Type B pancreatic cell (in vitro differentiated cells): ENCODE results near the gene ZAP70. TPM values are rescaled to one million over a fixed set of nuclear protein-coding genes. Genes with fewer than 3 reads are reported as not detected.

Source experiments
- DNase-seq: peaks from one replicate; pipeline ENCODE4 v3.0.0; 2021; ENCODE audit warnings: mixed read lengths; ENCODE audit not compliant: unreplicated experiment; ENCODE audit errors: extremely low spot score
- H3K27ac Mint-ChIP-seq: 2 replicates; pipeline ENCODE4 v1.8.0; 2021; ENCODE audit warnings: mild to moderate bottlenecking, mixed read lengths
- H3K27me3 Mint-ChIP-seq: 2 replicates; pipeline ENCODE4 v1.8.0; 2021; ENCODE audit warnings: mixed read lengths
- H3K36me3 Mint-ChIP-seq: 2 replicates; pipeline ENCODE4 v1.8.0; 2021; ENCODE audit warnings: mixed read lengths
- H3K4me1 Mint-ChIP-seq: one replicate; pipeline ENCODE4 v1.8.0; 2021; ENCODE audit warnings: mixed read lengths; ENCODE audit not compliant: unreplicated experiment
- H3K4me3 Mint-ChIP-seq: 2 replicates; pipeline ENCODE4 v1.8.0; 2021; ENCODE audit warnings: mild to moderate bottlenecking, mixed read lengths
- H3K9me3 Mint-ChIP-seq: 2 replicates; pipeline ENCODE4 v1.8.0; 2021; ENCODE audit warnings: mixed read lengths
- CTCF ChIP-seq: fragments of 200-600 bp; sonication (generic); conservative IDR thresholded peaks from 2 replicates; pipeline ENCODE4 v1.5.0; 2021; ENCODE audit warnings: antibody characterized with exemption, mild to moderate bottlenecking
- total RNA-seq: library from RNA; stranded (reverse); gene quantifications from 2 replicates; pipeline ENCODE4 v1.2.1, GENCODE V29; 2021; ENCODE audit warnings: low replicate concordance

Gene ZAP70
- total RNA-seq, 1 donor from 2014 or later: 2.5 TPM

GRCh38 chr2:97730245-97730644 is 16.9 kb downstream of the ZAP70 start:
- Mint-ChIP-seq H3K36me3 (no peaks in the 10 kb centered on the region), H3K27ac (no peak overlapping the region), H3K27me3 (no peaks in the 10 kb centered on the region), H3K4me1 (peaks cover 21% of the 10 kb centered on the region), H3K4me3 (no peak overlapping the region), H3K9me3 (no peaks in the 10 kb centered on the region)
- TF ChIP-seq CTCF: no peak
- no peak for DNase-seq

DNA sequence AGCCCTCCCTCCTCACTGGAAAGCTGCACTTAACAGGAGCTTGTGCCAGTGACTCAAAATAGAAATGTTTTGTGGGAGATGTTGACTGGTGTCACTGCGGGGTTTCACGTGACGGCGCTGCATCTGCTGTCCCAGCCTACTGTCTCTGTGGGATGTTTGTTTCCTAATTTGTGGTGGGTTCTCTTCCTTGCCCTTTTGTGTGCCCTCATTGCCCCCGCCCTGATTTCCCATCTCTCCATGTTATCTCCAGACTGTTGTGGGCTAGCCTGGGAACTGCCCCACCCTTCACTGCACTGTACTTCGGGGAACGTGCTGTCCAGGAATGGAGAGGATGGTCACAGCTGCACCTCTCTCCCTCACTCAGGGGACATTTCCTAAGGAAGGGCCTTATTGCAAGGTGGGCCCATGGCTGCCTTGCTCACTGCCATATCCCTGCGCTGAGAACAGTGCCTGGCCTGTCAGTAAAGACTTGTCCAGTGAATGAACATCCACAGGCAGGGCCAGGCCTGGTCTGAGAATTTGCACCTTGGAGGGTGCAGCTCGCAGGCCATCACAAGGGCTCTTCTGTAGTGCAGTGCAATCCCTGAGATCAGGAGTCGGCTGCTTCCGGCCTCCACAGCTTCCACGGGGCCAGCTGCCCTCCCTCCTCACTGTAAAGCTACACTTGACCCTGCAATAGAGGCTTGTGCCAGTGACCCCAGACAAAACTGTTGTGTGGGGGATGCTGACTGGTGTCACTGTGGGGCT is 18.1 kb downstream of the ZAP70 start:
- H3K4me3 Mint-ChIP-seq: no peak overlapping the region
- no peak overlapping the region for H3K27ac Mint-ChIP-seq
- no peaks in the 10 kb centered on the region for H3K9me3 Mint-ChIP-seq
- TF ChIP-seq CTCF: no peak
- no peak for DNase-seq
- H3K27me3 Mint-ChIP-seq: no peaks in the 10 kb centered on the region
- H3K36me3 Mint-ChIP-seq: no peaks in the 10 kb centered on the region
- peaks cover 11% of the 10 kb centered on the region for H3K4me1 Mint-ChIP-seq

GRCh38 chr2:97732436-97733340 is 19.3 kb downstream of the ZAP70 start:
- Mint-ChIP-seq H3K36me3 (no peaks in the 10 kb centered on the region), H3K27ac (no peak overlapping the region), H3K27me3 (no peaks in the 10 kb centered on the region), H3K4me1 (peaks cover 7% of the 10 kb centered on the region), H3K4me3 (no peak overlapping the region), H3K9me3 (no peaks in the 10 kb centered on the region)
- no peak for DNase-seq
- TF ChIP-seq CTCF: no peak

GRCh38 chr2:97733341-97734035 is 20.1 kb downstream of the ZAP70 start:
- Mint-ChIP-seq H3K36me3 (no peaks in the 10 kb centered on the region), H3K4me1 (peaks cover under 1% of the 10 kb centered on the region), H3K9me3 (no peaks in the 10 kb centered on the region), H3K27ac (no peak overlapping the region), H3K27me3 (no peaks in the 10 kb centered on the region), H3K4me3 (no peak overlapping the region)
- TF ChIP-seq CTCF: no peak
- DNase-seq: no peak
